MM.1S (cell line): ENCODE data around the gene FAM181B.

ENCODE experiments used
- DNase-seq: peaks from one replicate; pipeline ENCODE4 v3.0.0-alpha.2; 2015
- H2AFZ ChIP-seq: fragments of 300-600 bp; sonication (generic); 2 replicates; pipeline ENCODE4 v1.6.0; 2016; ENCODE audit warnings: antibody characterized with exemption, low read length
- H3F3A ChIP-seq: fragments of 300-600 bp; sonication (generic); 2 replicates; pipeline ENCODE4 v1.6.1; 2016; ENCODE audit warnings: mild to moderate bottlenecking, antibody characterized with exemption, low read length, moderate library complexity, mixed read lengths; ENCODE audit not compliant: insufficient read depth
- H3K27ac ChIP-seq: fragments of 300-600 bp; sonication (generic); 2 replicates; pipeline ENCODE4 v1.5.1; 2016; ENCODE audit warnings: mild to moderate bottlenecking, low read length
- H3K27me3 ChIP-seq: fragments of 300-600 bp; sonication (generic); replicated peaks from 2 replicates; pipeline ENCODE4 v1.6.0; 2016; ENCODE audit warnings: low read length; ENCODE audit not compliant: insufficient read depth
- H3K36me3 ChIP-seq: fragments of 300-600 bp; sonication (generic); replicated peaks from 2 replicates; pipeline ENCODE4 v1.6.1; 2016; ENCODE audit warnings: mild to moderate bottlenecking, low read length, mixed read lengths; ENCODE audit not compliant: insufficient read depth
- H3K4me1 ChIP-seq: fragments of 300-600 bp; sonication (generic); 2 replicates; pipeline ENCODE4 v1.6.1; 2016; ENCODE audit warnings: low read length, mixed read lengths
- H3K4me2 ChIP-seq: fragments of 300-600 bp; sonication (generic); 2 replicates; pipeline ENCODE4 v1.6.0; 2016; ENCODE audit warnings: low read depth, low read length
- H3K4me3 ChIP-seq: fragments of 300-600 bp; sonication (generic); 2 replicates; pipeline ENCODE4 v1.5.1; 2016; ENCODE audit warnings: low read length, mixed read lengths
- H3K79me2 ChIP-seq: fragments of 300-600 bp; sonication (generic); 2 replicates; pipeline ENCODE4 v1.6.1; 2016; ENCODE audit warnings: mixed run types, low read length, mixed read lengths
- H3K9ac ChIP-seq: fragments of 300-600 bp; sonication (generic); 2 replicates; pipeline ENCODE4 v1.6.1; 2016; ENCODE audit warnings: low read length, mixed read lengths
- H3K9me2 ChIP-seq: fragments of 300-600 bp; sonication (generic); replicated peaks from 2 replicates; pipeline ENCODE4 v1.6.1; 2016; ENCODE audit warnings: mild to moderate bottlenecking, low read length, mixed read lengths; ENCODE audit not compliant: insufficient read depth
- H3K9me3 ChIP-seq: fragments of 300-600 bp; sonication (generic); replicated peaks from 2 replicates; pipeline ENCODE4 v1.6.1; 2016; ENCODE audit warnings: mild to moderate bottlenecking, low read length, mixed read lengths; ENCODE audit not compliant: insufficient read depth
- H4K20me1 ChIP-seq: fragments of 300-600 bp; sonication (generic); 2 replicates; pipeline ENCODE4 v1.6.1; 2016; ENCODE audit warnings: mild to moderate bottlenecking, low read length, moderate library complexity, mixed read lengths; ENCODE audit not compliant: insufficient read depth
- CTCF ChIP-seq: fragments of 300-600 bp; sonication (generic); IDR thresholded peaks from 2 replicates; pipeline ENCODE4 v1.5.1; 2016; ENCODE audit warnings: antibody characterized with exemption, low read length, mixed read lengths
- EZH2 ChIP-seq: fragments of 300-600 bp; sonication (generic); optimal IDR thresholded peaks from 2 replicates; pipeline ENCODE3; 2017; ENCODE audit warnings: low read depth, mild to moderate bottlenecking, antibody characterized with exemption, low read length, mixed read lengths
- EZH2phosphoT487 ChIP-seq: fragments of 300-600 bp; sonication (generic); IDR thresholded peaks from 2 replicates; pipeline ENCODE4 v1.6.1; 2018; ENCODE audit warnings: antibody characterized with exemption, low read length

FAM181B gene

GRCh38 chr11:82682003-82682751 lies 51.5 kb downstream of the FAM181B start:
- H3K9ac ChIP-seq, result no peak overlapping the region
- TF ChIP-seq EZH2phosphoT487 (no peak), EZH2 (no peak), CTCF (peak; percentile 80)
- no peaks in the 10 kb centered on the region for H3K9me3 ChIP-seq
- no peaks in the 10 kb centered on the region for H3K9me2 ChIP-seq
- no peaks in the 10 kb centered on the region for H3K36me3 ChIP-seq
- no peak overlapping the region for H3K27ac ChIP-seq
- H4K20me1 ChIP-seq, result no peaks in the 10 kb centered on the region
- no peaks in the 10 kb centered on the region for H3K27me3 ChIP-seq
- H3K4me1 ChIP-seq, result peaks cover 10% of the 10 kb centered on the region; the same call in 1 of the 2 replicates
- 0 out of 2 replicates have a peak overlapping the region, but pooled peaks have one; percentile 21 for H3K4me3 ChIP-seq
- peak; percentile 77 for DNase-seq
- H2AFZ ChIP-seq, result peak overlapping the region; percentile 41
- no peaks in the 10 kb centered on the region for H3F3A ChIP-seq
- no peaks in the 10 kb centered on the region for H3K79me2 ChIP-seq
- H3K4me2 ChIP-seq, result peak overlapping the region; percentile 30; the same call in 1 of the 2 replicates

- H3K9me3 ChIP-seq, result no peaks in the 10 kb centered on the region
- no peak overlapping the region for H3K4me3 ChIP-seq
- no peaks in the 10 kb centered on the region for H3K79me2 ChIP-seq
- no peak overlapping the region for H3K9ac ChIP-seq
- peaks cover 10% of the 10 kb centered on the region; the same call in 1 of the 2 replicates for H3K4me1 ChIP-seq
- no peak overlapping the region for H3K27ac ChIP-seq
- TF ChIP-seq EZH2 (no peak), EZH2phosphoT487 (no peak)
- no peaks in the 10 kb centered on the region for H3F3A ChIP-seq
- peak overlapping the region; percentile 40 for H2AFZ ChIP-seq
- no peaks in the 10 kb centered on the region for H3K27me3 ChIP-seq
- H3K36me3 ChIP-seq, result no peaks in the 10 kb centered on the region
- H4K20me1 ChIP-seq, result no peaks in the 10 kb centered on the region
- no peak overlapping the region for H3K4me2 ChIP-seq
- DNase-seq, result no peak
- H3K9me2 ChIP-seq, result no peaks in the 10 kb centered on the region
Measured at GRCh38 chr11:82680252-82680651, 53.4 kb downstream of the FAM181B start.
